OCI-LY1 (cell line): ENCODE data around the gene C1orf105.

Experiments used
- H2AFZ ChIP-seq: fragments of 200-600 bp; sonication (generic), shearing (Covaris generic); 2 replicates; pipeline ENCODE4 v1.6.0; 2014; ENCODE audit warnings: antibody characterized with exemption, mild to moderate bottlenecking, low read length
- H3F3A ChIP-seq: fragments of 200-600 bp; sonication (generic), shearing (Covaris generic); 2 replicates; pipeline ENCODE4 v1.6.0; 2014; ENCODE audit warnings: mild to moderate bottlenecking, antibody characterized with exemption, low read length, moderate library complexity; ENCODE audit not compliant: insufficient read depth
- H3K27ac ChIP-seq: fragments of 200-600 bp; sonication (generic); 2 replicates; pipeline ENCODE4 v1.5.1; 2014; ENCODE audit warnings: low read length, mixed run types, mild to moderate bottlenecking, low read depth; ENCODE audit not compliant: poor library complexity, severe bottlenecking
- H3K27me3 ChIP-seq: fragments of 200-600 bp; sonication (generic); 2 replicates; pipeline ENCODE4 v1.6.0; 2014; ENCODE audit warnings: antibody characterized with exemption, mild to moderate bottlenecking, low read length, moderate library complexity; ENCODE audit not compliant: insufficient read depth
- H3K36me3 ChIP-seq: fragments of 200-600 bp; sonication (generic); 2 replicates; pipeline ENCODE4 v1.6.1; 2014; ENCODE audit warnings: mild to moderate bottlenecking, antibody characterized with exemption, low read length, moderate library complexity, mixed read lengths; ENCODE audit not compliant: insufficient read depth
- H3K4me1 ChIP-seq: fragments of 200-600 bp; sonication (generic); 2 replicates; pipeline ENCODE4 v1.5.1; 2014; ENCODE audit warnings: mild to moderate bottlenecking, low read length, moderate library complexity; ENCODE audit not compliant: insufficient read depth, severe bottlenecking
- H3K4me2 ChIP-seq: fragments of 200-600 bp; sonication (generic), shearing (Covaris generic); 2 replicates; pipeline ENCODE4 v1.6.1; 2014; ENCODE audit warnings: low read length
- H3K4me3 ChIP-seq: fragments of 200-600 bp; sonication (generic); 2 replicates; pipeline ENCODE4 v1.5.1; 2014; ENCODE audit warnings: low read length, low read depth, mild to moderate bottlenecking, mixed read lengths; ENCODE audit not compliant: poor library complexity, severe bottlenecking
- H3K79me2 ChIP-seq: fragments of 200-600 bp; shearing (Covaris generic); 2 replicates; pipeline ENCODE4 v1.6.1; 2016; ENCODE audit warnings: mixed run types, low read length, mixed read lengths; ENCODE audit not compliant: insufficient read depth
- H3K9ac ChIP-seq: fragments of 200-600 bp; sonication (generic), shearing (Covaris generic); 2 replicates; pipeline ENCODE4 v1.6.1; 2014; ENCODE audit warnings: mild to moderate bottlenecking, low read length, mixed read lengths
- H3K9me2 ChIP-seq: fragments of 200-600 bp; sonication (generic), shearing (Covaris generic); 2 replicates; pipeline ENCODE4 v1.6.1; 2014; ENCODE audit warnings: low read depth, mild to moderate bottlenecking, low read length, mixed read lengths
- H3K9me3 ChIP-seq: fragments of 200-600 bp; shearing (Covaris generic); 2 replicates; pipeline ENCODE4 v1.6.1; 2014; ENCODE audit warnings: low read length, mixed read lengths
- H4K20me1 ChIP-seq: fragments of 200-600 bp; sonication (generic), shearing (Covaris generic); 2 replicates; pipeline ENCODE4 v1.6.0; 2016; ENCODE audit warnings: mild to moderate bottlenecking, low read length; ENCODE audit not compliant: insufficient read depth
- CTCF ChIP-seq: fragments of 200-600 bp; sonication (generic), shearing (Covaris generic); IDR thresholded peaks from 2 replicates; pipeline ENCODE4 v1.5.1; 2017; ENCODE audit warnings: mild to moderate bottlenecking, antibody characterized with exemption, low read length, moderate library complexity, mixed read lengths
- EZH2 ChIP-seq: fragments of 200-600 bp; sonication (generic), shearing (Covaris generic); IDR thresholded peaks from 2 replicates; pipeline ENCODE4 v1.8.0; 2017; ENCODE audit warnings: borderline replicate concordance, mixed run types, mild to moderate bottlenecking, antibody characterized with exemption, low read length, moderate library complexity, mixed read lengths

Gene C1orf105

GRCh38 chr1:172470149-172470548, 49.7 kb downstream of the C1orf105 start:
- H3K36me3 ChIP-seq, result no peaks in the 10 kb centered on the region
- no peak overlapping the region for H3K27ac ChIP-seq
- no peaks in the 10 kb centered on the region for H3K79me2 ChIP-seq
- no peak for TF ChIP-seq CTCF
- no peak for TF ChIP-seq EZH2
- H3K9ac ChIP-seq, result no peak overlapping the region
- H2AFZ ChIP-seq, result no peak overlapping the region
- H3K27me3 ChIP-seq, result no peaks in the 10 kb centered on the region
- H3K4me2 ChIP-seq, result no peak overlapping the region
- H4K20me1 ChIP-seq, result no peaks in the 10 kb centered on the region
- H3F3A ChIP-seq, result no peaks in the 10 kb centered on the region
- no peaks in the 10 kb centered on the region for H3K9me2 ChIP-seq
- no peak overlapping the region for H3K4me3 ChIP-seq
- H3K4me1 ChIP-seq, result no peaks in the 10 kb centered on the region
- H3K9me3 ChIP-seq, result no peaks in the 10 kb centered on the region

GRCh38 chr1:172471666-172472065, 51.2 kb downstream of the C1orf105 start:
- no peaks in the 10 kb centered on the region for H3K79me2 ChIP-seq
- H2AFZ ChIP-seq, result no peak overlapping the region
- no peak overlapping the region for H3K4me3 ChIP-seq
- TF ChIP-seq CTCF (no peak), EZH2 (no peak)
- H3K9me2 ChIP-seq, result no peaks in the 10 kb centered on the region
- no peak overlapping the region for H3K9ac ChIP-seq
- H3K9me3 ChIP-seq, result no peaks in the 10 kb centered on the region
- no peaks in the 10 kb centered on the region for H3K4me1 ChIP-seq
- no peaks in the 10 kb centered on the region for H3F3A ChIP-seq
- no peaks in the 10 kb centered on the region for H4K20me1 ChIP-seq
- no peak overlapping the region for H3K4me2 ChIP-seq
- no peaks in the 10 kb centered on the region for H3K36me3 ChIP-seq
- no peaks in the 10 kb centered on the region for H3K27me3 ChIP-seq
- H3K27ac ChIP-seq, result no peak overlapping the region

GRCh38 chr1:172472495-172472894, 52.0 kb downstream of the C1orf105 start:
- no peak overlapping the region for H3K27ac ChIP-seq
- H3K4me3 ChIP-seq, result no peak overlapping the region
- TF ChIP-seq CTCF, result no peak
- TF ChIP-seq EZH2, result no peak
- no peak overlapping the region for H2AFZ ChIP-seq
- H3K9me2 ChIP-seq, result no peaks in the 10 kb centered on the region
- no peaks in the 10 kb centered on the region for H4K20me1 ChIP-seq
- H3K36me3 ChIP-seq, result no peaks in the 10 kb centered on the region
- H3K79me2 ChIP-seq, result no peaks in the 10 kb centered on the region
- H3K4me1 ChIP-seq, result no peaks in the 10 kb centered on the region
- H3K27me3 ChIP-seq, result no peaks in the 10 kb centered on the region
- H3K4me2 ChIP-seq, result no peak overlapping the region
- H3K9me3 ChIP-seq, result no peaks in the 10 kb centered on the region
- H3K9ac ChIP-seq, result no peak overlapping the region
- no peaks in the 10 kb centered on the region for H3F3A ChIP-seq
